Measurements from ENCODE around the gene ZNF57. TPM values are rescaled to one million over a fixed set of nuclear protein-coding genes. Genes with fewer than 3 reads are reported as not detected.
"Not testable (repeated sequence)": the region's sequence is repeated elsewhere in the genome, so short reads cannot be mapped to it uniquely, and the experiment has no call there.

ZNF57 gene
- total RNA-seq, 2 experiments from 2014 or later, result 4.3 to 7.4 TPM

- Histone ChIP-seq H3K36me3 (ENCODE audit: insufficient read depth, low read length) (0 out of 2 replicates have a peak, but pooled peaks cover 3% of the 10 kb centered on the region), H3K4me3 (ENCODE audit: low read depth, low read length, poor library complexity, severe bottlenecking) (no peak overlapping the region), H4K20me1 (ENCODE audit: insufficient read depth, low read length) (no peaks in the 10 kb centered on the region), H3K4me2 (ENCODE audit: low read length) (no peak overlapping the region), H2AFZ (ENCODE audit: low read length) (no peak overlapping the region), H3K4me1 (ENCODE audit: insufficient read depth, low read length, poor library complexity, severe bottlenecking) (no peaks in the 10 kb centered on the region), H3K79me2 (ENCODE audit: insufficient read depth, low read depth, low read length) (no peaks in the 10 kb centered on the region), H3K9me3 (ENCODE audit: low read length) (no peaks in the 10 kb centered on the region), H3K9me2 (ENCODE audit: insufficient read depth, low read length) (no peaks in the 10 kb centered on the region), H3K27ac (ENCODE audit: low read depth, low read length, poor library complexity, severe bottlenecking) (no peak overlapping the region)
- BruUV-seq (replicated peaks), result no TSS peak
- CTCF ChIA-PET (ENCODE audit: unreplicated experiment), result no interaction called here
- POLR2A ChIA-PET, result no interaction called here
- DNase-seq (ENCODE audit: low spot score), result no peak
- TF ChIP-seq EZH2phosphoT487 (IDR thresholded peaks at IDR 0.05; ENCODE audit: borderline replicate concordance, low read depth, low read length), result no peak
- TF ChIP-seq, protein P1, sequence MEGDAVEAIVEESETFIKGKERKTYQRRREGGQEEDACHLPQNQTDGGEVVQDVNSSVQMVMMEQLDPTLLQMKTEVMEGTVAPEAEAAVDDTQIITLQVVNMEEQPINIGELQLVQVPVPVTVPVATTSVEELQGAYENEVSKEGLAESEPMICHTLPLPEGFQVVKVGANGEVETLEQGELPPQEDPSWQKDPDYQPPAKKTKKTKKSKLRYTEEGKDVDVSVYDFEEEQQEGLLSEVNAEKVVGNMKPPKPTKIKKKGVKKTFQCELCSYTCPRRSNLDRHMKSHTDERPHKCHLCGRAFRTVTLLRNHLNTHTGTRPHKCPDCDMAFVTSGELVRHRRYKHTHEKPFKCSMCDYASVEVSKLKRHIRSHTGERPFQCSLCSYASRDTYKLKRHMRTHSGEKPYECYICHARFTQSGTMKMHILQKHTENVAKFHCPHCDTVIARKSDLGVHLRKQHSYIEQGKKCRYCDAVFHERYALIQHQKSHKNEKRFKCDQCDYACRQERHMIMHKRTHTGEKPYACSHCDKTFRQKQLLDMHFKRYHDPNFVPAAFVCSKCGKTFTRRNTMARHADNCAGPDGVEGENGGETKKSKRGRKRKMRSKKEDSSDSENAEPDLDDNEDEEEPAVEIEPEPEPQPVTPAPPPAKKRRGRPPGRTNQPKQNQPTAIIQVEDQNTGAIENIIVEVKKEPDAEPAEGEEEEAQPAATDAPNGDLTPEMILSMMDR (conservative IDR thresholded peaks at IDR 0.05; ENCODE audit: low read length), result no peak
- intact Hi-C loops (cut with micrococcal nuclease; ENCODE audit: unreplicated experiment), result no loop called here
Measured at GRCh38 chr19:2926341-2927031, 25.8 kb downstream of the ZNF57 start.

DNA sequence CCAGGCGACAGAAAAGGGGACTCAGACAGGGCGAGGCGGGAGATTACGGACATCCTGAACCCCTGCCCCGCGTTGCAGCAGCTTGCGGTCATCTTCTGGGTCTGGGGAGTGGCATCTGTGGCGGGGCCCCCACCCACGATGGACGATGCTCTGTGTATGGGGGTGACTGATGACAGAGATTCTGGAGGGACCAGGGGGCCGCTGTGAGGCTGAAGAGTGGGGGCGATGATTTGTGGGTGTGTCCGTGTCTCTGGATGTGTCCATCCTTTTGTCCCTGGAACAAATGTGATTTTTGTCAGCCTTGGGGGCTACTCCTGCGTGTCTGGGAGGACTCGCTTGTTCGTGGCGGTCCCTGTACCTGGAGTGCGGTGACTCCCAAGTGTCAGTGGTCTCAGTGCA lies 26.3 kb downstream of the ZNF57 start:
- H3K36me3 ChIP-seq (ENCODE audit: insufficient read depth, low read length), result 0 out of 2 replicates have a peak, but pooled peaks cover 3% of the 10 kb centered on the region
- H2AFZ ChIP-seq (ENCODE audit: low read length), result no peak overlapping the region
- H3K79me2 ChIP-seq (ENCODE audit: insufficient read depth, low read depth, low read length), result no peaks in the 10 kb centered on the region
- no peak overlapping the region for H3K4me2 ChIP-seq (ENCODE audit: low read length)
- ChIA-PET POLR2A (no interaction called here), CTCF (ENCODE audit: unreplicated experiment) (no interaction called here)
- intact Hi-C loops (cut with micrococcal nuclease; ENCODE audit: unreplicated experiment), result no loop called here
- no peaks in the 10 kb centered on the region for H4K20me1 ChIP-seq (ENCODE audit: insufficient read depth, low read length)
- no peak for TF ChIP-seq EZH2phosphoT487 (IDR thresholded peaks at IDR 0.05; ENCODE audit: borderline replicate concordance, low read depth, low read length)
- TF ChIP-seq, protein P1 (conservative IDR thresholded peaks at IDR 0.05; ENCODE audit: low read length), result no peak
- BruUV-seq (replicated peaks), result no TSS peak
- no peak for DNase-seq (ENCODE audit: low spot score)
- H3K4me3 ChIP-seq (ENCODE audit: low read depth, low read length, poor library complexity, severe bottlenecking), result no peak overlapping the region
- no peak overlapping the region for H3K27ac ChIP-seq (ENCODE audit: low read depth, low read length, poor library complexity, severe bottlenecking)
- H3K9me2 ChIP-seq (ENCODE audit: insufficient read depth, low read length), result no peaks in the 10 kb centered on the region
- H3K9me3 ChIP-seq (ENCODE audit: low read length), result no peaks in the 10 kb centered on the region
- H3K4me1 ChIP-seq (ENCODE audit: insufficient read depth, low read length, poor library complexity, severe bottlenecking), result no peaks in the 10 kb centered on the region

GRCh38 chr19:2933490-2933910 lies 32.8 kb downstream of the ZNF57 start:
- CTCF ChIA-PET (ENCODE audit: unreplicated experiment), result no interaction called here
- Histone ChIP-seq H3K9me3 (ENCODE audit: low read length) (no peaks in the 10 kb centered on the region), H3K4me1 (ENCODE audit: insufficient read depth, low read length, poor library complexity, severe bottlenecking) (no peaks in the 10 kb centered on the region), H3K79me2 (ENCODE audit: insufficient read depth, low read depth, low read length) (no peaks in the 10 kb centered on the region), H3K4me2 (ENCODE audit: low read length) (no peak overlapping the region), H4K20me1 (ENCODE audit: insufficient read depth, low read length) (no peaks in the 10 kb centered on the region), H3K4me3 (ENCODE audit: low read depth, low read length, poor library complexity, severe bottlenecking) (no peak overlapping the region), H3K36me3 (ENCODE audit: insufficient read depth, low read length) (peaks cover 26% of the 10 kb centered on the region), H2AFZ (ENCODE audit: low read length) (no peak overlapping the region), H3K27ac (ENCODE audit: low read depth, low read length, poor library complexity, severe bottlenecking) (no peak overlapping the region), H3K9me2 (ENCODE audit: insufficient read depth, low read length) (no peaks in the 10 kb centered on the region)
- intact Hi-C loops (cut with micrococcal nuclease; ENCODE audit: unreplicated experiment), result no loop called here
- TSS peak; percentile 68 for BruUV-seq (replicated peaks)
- TF ChIP-seq, protein P1 (conservative IDR thresholded peaks at IDR 0.05; ENCODE audit: low read length), result no peak
- no peak for TF ChIP-seq EZH2phosphoT487 (IDR thresholded peaks at IDR 0.05; ENCODE audit: borderline replicate concordance, low read depth, low read length)
- POLR2A ChIA-PET, result interaction anchor here (0.6 to 0.7 kb wide), 2 partner anchors 9 to 379 kb away, joined by 3 to 5 read pairs; no protein-coding TSS in a partner anchor
- DNase-seq (ENCODE audit: low spot score), result no peak

DNA sequence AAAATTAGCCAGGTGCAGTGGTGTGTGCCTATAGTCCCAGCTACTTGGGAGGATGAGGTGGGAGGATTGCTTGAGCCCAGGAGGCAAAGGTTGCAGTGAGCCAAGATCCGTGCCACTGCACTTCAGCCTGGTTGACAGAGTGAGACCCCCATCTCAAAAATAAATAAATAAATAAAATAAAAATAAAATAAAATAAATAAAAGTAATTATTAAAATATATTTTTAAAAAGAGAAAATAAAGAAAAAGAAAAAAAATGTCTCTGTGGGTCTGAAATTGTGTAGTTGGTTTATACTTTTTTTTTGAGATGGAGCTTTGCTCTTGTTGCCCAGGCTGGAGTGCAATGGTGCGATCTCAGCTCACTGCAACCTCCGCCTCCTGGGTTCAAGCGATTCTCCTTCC lies 35.1 kb downstream of the ZNF57 start:
- H2AFZ ChIP-seq (ENCODE audit: low read length); H4K20me1 ChIP-seq (ENCODE audit: insufficient read depth, low read length); BruUV-seq (replicated peaks); H3K4me1 ChIP-seq (ENCODE audit: insufficient read depth, low read length, poor library complexity, severe bottlenecking); H3K4me3 ChIP-seq (ENCODE audit: low read depth, low read length, poor library complexity, severe bottlenecking); H3K9me2 ChIP-seq (ENCODE audit: insufficient read depth, low read length); H3K79me2 ChIP-seq (ENCODE audit: insufficient read depth, low read depth, low read length); intact Hi-C loops (cut with micrococcal nuclease; ENCODE audit: unreplicated experiment); H3K9me3 ChIP-seq (ENCODE audit: low read length); H3K4me2 ChIP-seq (ENCODE audit: low read length); DNase-seq (ENCODE audit: low spot score); H3K27ac ChIP-seq (ENCODE audit: low read depth, low read length, poor library complexity, severe bottlenecking): not testable (repeated sequence)
- H3K36me3 ChIP-seq (ENCODE audit: insufficient read depth, low read length), result peaks cover 24% of the 10 kb centered on the region
- ChIA-PET POLR2A (interaction anchor here (0.6 kb wide), 1 partner anchor 74 kb away, joined by 3 read pairs; no protein-coding TSS in a partner anchor), CTCF (ENCODE audit: unreplicated experiment) (interaction anchor here (0.7 kb wide), 1 partner anchor 15 kb away, joined by 3 read pairs; no protein-coding TSS in a partner anchor)
